Measurements from ENCODE around the gene STAT6. TPM values are rescaled to one million over a fixed set of nuclear protein-coding genes. Genes with fewer than 3 reads are reported as not detected.

The STAT6 gene
- total and polyA plus RNA-seq, 2 of the 8 experiments (the other 6 are each of a cell fraction or from before 2014, with no cell fraction given) = 32.9 to 38.7 TPM

- TF ChIP-seq GTF2F1 (IDR thresholded peaks at IDR 0.05; ENCODE audit: borderline replicate concordance, low read depth, low read length) = no peak
- no peak for TF ChIP-seq CEBPB (IDR thresholded peaks at IDR 0.05; ENCODE audit: low read depth, low read length)
- TF ChIP-seq TCF12 (IDR thresholded peaks at IDR 0.05; ENCODE audit: low read depth, low read length) = no peak
These were observed 8.3 kb upstream of the STAT6 start (continued) for GRCh38 chr12:57119294-57120085.

Data from H1 (cell line).